ENCODE measurements around the gene TUBG1.

DNA sequence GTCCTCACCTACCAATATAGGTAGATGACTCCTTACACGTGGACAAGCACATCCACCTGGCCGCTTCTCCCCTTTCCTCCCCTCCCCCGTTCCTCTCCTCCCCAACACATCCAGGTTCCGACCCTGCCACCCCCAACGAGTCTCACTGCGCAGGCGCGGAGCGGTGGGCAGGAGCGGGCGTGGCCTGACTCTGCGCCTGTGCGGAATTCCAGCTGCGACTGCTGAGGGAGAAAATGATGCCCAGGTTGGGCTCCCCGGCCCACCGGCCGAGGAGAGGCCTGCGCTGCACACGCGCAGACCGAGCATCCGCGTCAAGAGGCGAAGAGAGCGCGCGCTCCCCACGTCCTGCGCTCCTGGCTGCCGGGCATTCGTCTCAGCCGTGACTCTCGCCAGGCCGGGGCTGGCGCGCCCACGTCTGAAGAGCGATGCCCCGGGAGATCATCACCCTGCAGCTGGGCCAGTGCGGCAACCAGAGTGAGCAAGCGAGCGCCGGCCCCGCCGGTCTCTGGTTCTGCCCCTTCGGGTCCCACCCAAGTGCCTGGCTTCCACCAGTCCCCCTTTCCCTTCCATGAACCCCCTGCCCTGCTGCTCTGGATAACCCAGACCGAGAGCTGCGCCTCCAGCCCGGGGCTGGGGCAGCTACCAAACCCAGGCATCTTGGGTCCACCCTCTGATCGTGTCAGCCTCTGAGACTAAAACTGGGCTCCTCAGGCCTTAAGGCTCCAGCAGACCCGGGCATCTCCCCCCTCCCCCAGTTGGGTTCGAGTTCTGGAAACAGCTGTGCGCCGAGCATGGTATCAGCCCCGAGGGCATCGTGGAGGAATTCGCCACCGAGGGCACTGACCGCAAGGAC, 49.8 kb downstream of the TUBG1 start, which contains the start of gene TUBG2:
- TF ChIP-seq POLR2A (IDR thresholded peaks at IDR 0.05; ENCODE audit: extremely low read depth, insufficient read length), result peak; percentile 12
- TF ChIP-seq, protein P1, sequence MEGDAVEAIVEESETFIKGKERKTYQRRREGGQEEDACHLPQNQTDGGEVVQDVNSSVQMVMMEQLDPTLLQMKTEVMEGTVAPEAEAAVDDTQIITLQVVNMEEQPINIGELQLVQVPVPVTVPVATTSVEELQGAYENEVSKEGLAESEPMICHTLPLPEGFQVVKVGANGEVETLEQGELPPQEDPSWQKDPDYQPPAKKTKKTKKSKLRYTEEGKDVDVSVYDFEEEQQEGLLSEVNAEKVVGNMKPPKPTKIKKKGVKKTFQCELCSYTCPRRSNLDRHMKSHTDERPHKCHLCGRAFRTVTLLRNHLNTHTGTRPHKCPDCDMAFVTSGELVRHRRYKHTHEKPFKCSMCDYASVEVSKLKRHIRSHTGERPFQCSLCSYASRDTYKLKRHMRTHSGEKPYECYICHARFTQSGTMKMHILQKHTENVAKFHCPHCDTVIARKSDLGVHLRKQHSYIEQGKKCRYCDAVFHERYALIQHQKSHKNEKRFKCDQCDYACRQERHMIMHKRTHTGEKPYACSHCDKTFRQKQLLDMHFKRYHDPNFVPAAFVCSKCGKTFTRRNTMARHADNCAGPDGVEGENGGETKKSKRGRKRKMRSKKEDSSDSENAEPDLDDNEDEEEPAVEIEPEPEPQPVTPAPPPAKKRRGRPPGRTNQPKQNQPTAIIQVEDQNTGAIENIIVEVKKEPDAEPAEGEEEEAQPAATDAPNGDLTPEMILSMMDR (IDR thresholded peaks at IDR 0.05; ENCODE audit: low read depth, low read length), result no peak
- TF ChIP-seq, protein P2, sequence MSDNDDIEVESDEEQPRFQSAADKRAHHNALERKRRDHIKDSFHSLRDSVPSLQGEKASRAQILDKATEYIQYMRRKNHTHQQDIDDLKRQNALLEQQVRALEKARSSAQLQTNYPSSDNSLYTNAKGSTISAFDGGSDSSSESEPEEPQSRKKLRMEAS (IDR thresholded peaks at IDR 0.05; ENCODE audit: low read depth, low read length), result no peak
